ENCODE data around the gene GCAT.

DNA sequence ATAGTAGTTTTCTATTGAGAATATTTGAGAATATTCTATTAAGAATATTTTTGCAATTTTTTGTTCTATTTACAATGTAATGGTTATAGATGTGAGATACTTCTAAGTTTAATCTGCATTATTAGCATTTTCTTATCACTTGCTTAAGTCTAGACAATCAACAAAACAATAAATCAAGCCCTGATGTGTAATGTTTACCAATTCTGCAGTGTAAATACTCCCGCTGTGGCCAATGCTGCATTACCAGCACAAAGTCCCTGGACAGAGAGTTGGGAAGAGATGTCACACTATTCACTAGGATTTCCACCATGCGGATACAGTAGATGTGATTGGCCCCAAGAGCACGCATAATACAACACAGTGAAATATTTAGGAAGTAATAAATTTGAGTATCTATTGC, 47.6 kb upstream of the GCAT start:
- TF ChIP-seq, protein P1, sequence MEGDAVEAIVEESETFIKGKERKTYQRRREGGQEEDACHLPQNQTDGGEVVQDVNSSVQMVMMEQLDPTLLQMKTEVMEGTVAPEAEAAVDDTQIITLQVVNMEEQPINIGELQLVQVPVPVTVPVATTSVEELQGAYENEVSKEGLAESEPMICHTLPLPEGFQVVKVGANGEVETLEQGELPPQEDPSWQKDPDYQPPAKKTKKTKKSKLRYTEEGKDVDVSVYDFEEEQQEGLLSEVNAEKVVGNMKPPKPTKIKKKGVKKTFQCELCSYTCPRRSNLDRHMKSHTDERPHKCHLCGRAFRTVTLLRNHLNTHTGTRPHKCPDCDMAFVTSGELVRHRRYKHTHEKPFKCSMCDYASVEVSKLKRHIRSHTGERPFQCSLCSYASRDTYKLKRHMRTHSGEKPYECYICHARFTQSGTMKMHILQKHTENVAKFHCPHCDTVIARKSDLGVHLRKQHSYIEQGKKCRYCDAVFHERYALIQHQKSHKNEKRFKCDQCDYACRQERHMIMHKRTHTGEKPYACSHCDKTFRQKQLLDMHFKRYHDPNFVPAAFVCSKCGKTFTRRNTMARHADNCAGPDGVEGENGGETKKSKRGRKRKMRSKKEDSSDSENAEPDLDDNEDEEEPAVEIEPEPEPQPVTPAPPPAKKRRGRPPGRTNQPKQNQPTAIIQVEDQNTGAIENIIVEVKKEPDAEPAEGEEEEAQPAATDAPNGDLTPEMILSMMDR (IDR thresholded peaks at IDR 0.05): no peak
- TF ChIP-seq POLR2AphosphoS5 (IDR thresholded peaks at IDR 0.05) (no peak), POLR2A (IDR thresholded peaks at IDR 0.05) (no peak), EP300 (IDR thresholded peaks at IDR 0.05) (no peak)
